SU-DHL-6 (cell line): ENCODE results near the gene SMARCA4.
"Not testable (repeated sequence)": the region's sequence is repeated elsewhere in the genome, so short reads cannot be mapped to it uniquely, and the experiment has no call there.

Experiments
- CTCF ChIP-seq: fragments of 200-600 bp; sonication (generic); IDR thresholded peaks from one replicate; pipeline ENCODE4 v1.5.1; 2017; ENCODE audit warnings: antibody characterized with exemption, mild to moderate bottlenecking, low read length, moderate library complexity; ENCODE audit not compliant: insufficient read depth, poor library complexity, severe bottlenecking
- EZH2phosphoT487 ChIP-seq: fragments of 200-600 bp; sonication (generic), shearing (Covaris generic); conservative IDR thresholded peaks from 2 replicates; pipeline ENCODE4 v1.6.1; 2018; ENCODE audit warnings: mild to moderate bottlenecking, antibody characterized with exemption, low read length, moderate library complexity, mixed read lengths

- not testable (repeated sequence) for TF ChIP-seq CTCF, EZH2phosphoT487
Observed at GRCh38 chr19:11090014-11090263, 129.1 kb downstream of the SMARCA4 start.
